Measurements from ENCODE around the gene SART3.

The SART3 gene

GRCh38 chr12:108518716-108519496, 42.1 kb downstream of the SART3 start:
- peaks cover 4% of the 10 kb centered on the region; the same call in 1 of the 2 replicates for H3K4me1 ChIP-seq (ENCODE audit: insufficient read depth, low read length)
- H3K27me3 ChIP-seq (ENCODE audit: insufficient read depth, low read length) = no peaks in the 10 kb centered on the region
- H3K9ac ChIP-seq (ENCODE audit: low read depth, low read length) = no peak overlapping the region
- H3K4me3 ChIP-seq (ENCODE audit: low read length) = no peak overlapping the region
- H3K9me3 ChIP-seq (ENCODE audit: insufficient read depth, low read depth, low read length) = no peaks in the 10 kb centered on the region
- H3K36me3 ChIP-seq (ENCODE audit: insufficient read depth, low read depth, low read length) = peaks cover 68% of the 10 kb centered on the region
- H3K27ac ChIP-seq (ENCODE audit: low read length) = no peak overlapping the region

GRCh38 chr12:108518101-108518715, 42.8 kb downstream of the SART3 start:
- no peak overlapping the region for H3K27ac ChIP-seq (ENCODE audit: low read length)
- H3K9ac ChIP-seq (ENCODE audit: low read depth, low read length) = no peak overlapping the region
- H3K36me3 ChIP-seq (ENCODE audit: insufficient read depth, low read depth, low read length) = peaks cover 61% of the 10 kb centered on the region
- H3K27me3 ChIP-seq (ENCODE audit: insufficient read depth, low read length) = no peaks in the 10 kb centered on the region
- peaks cover 4% of the 10 kb centered on the region; the same call in 1 of the 2 replicates for H3K4me1 ChIP-seq (ENCODE audit: insufficient read depth, low read length)
- no peaks in the 10 kb centered on the region for H3K9me3 ChIP-seq (ENCODE audit: insufficient read depth, low read depth, low read length)
- no peak overlapping the region for H3K4me3 ChIP-seq (ENCODE audit: low read length)

- H3K36me3 ChIP-seq (ENCODE audit: insufficient read depth, low read depth, low read length) = peaks cover 54% of the 10 kb centered on the region
These were observed 43.5 kb downstream of the SART3 start for GRCh38 chr12:108517288-108518100.

GRCh38 chr12:108516511-108517275, 44.3 kb downstream of the SART3 start:
- Histone ChIP-seq H3K4me1 (ENCODE audit: insufficient read depth, low read length) (peaks cover 4% of the 10 kb centered on the region; the same call in 1 of the 2 replicates), H3K27me3 (ENCODE audit: insufficient read depth, low read length) (no peaks in the 10 kb centered on the region), H3K9me3 (ENCODE audit: insufficient read depth, low read depth, low read length) (no peaks in the 10 kb centered on the region), H3K4me3 (ENCODE audit: low read length) (peak overlapping the region; percentile 75; the same call in 1 of the 2 replicates), H3K27ac (ENCODE audit: low read length) (no peak overlapping the region), H3K9ac (ENCODE audit: low read depth, low read length) (no peak overlapping the region), H3K36me3 (ENCODE audit: insufficient read depth, low read depth, low read length) (peaks cover 46% of the 10 kb centered on the region)

More at GRCh38 chr12:108517288-108518100, 43.5 kb downstream of the SART3 start:
- H3K27ac ChIP-seq (ENCODE audit: low read length) = no peak overlapping the region
- H3K4me1 ChIP-seq (ENCODE audit: insufficient read depth, low read length) = peaks cover 4% of the 10 kb centered on the region; the same call in 1 of the 2 replicates
- no peak overlapping the region for H3K9ac ChIP-seq (ENCODE audit: low read depth, low read length)
- no peak overlapping the region for H3K4me3 ChIP-seq (ENCODE audit: low read length)
- H3K27me3 ChIP-seq (ENCODE audit: insufficient read depth, low read length) = no peaks in the 10 kb centered on the region
- no peaks in the 10 kb centered on the region for H3K9me3 ChIP-seq (ENCODE audit: insufficient read depth, low read depth, low read length)

- Histone ChIP-seq H3K9me3 (ENCODE audit: insufficient read depth, low read depth, low read length) (no peaks in the 10 kb centered on the region), H3K4me1 (ENCODE audit: insufficient read depth, low read length) (peaks cover 4% of the 10 kb centered on the region; the same call in 1 of the 2 replicates), H3K27ac (ENCODE audit: low read length) (no peak overlapping the region), H3K4me3 (ENCODE audit: low read length) (peak overlapping the region; percentile 75), H3K27me3 (ENCODE audit: insufficient read depth, low read length) (no peaks in the 10 kb centered on the region), H3K36me3 (ENCODE audit: insufficient read depth, low read depth, low read length) (peaks cover 38% of the 10 kb centered on the region), H3K9ac (ENCODE audit: low read depth, low read length) (peak overlapping the region; percentile 84; the same call in 1 of the 2 replicates)
These were observed 45.1 kb downstream of the SART3 start for GRCh38 chr12:108515916-108516315.

- peak within 1 kb of the TSS; percentile 84 for H3K9ac ChIP-seq (ENCODE audit: low read depth, low read length)
- peaks cover 31% of the 10 kb centered on the region for H3K36me3 ChIP-seq (ENCODE audit: insufficient read depth, low read depth, low read length)
- H3K9me3 ChIP-seq (ENCODE audit: insufficient read depth, low read depth, low read length) = no peaks in the 10 kb centered on the region
- no peaks in the 10 kb centered on the region for H3K27me3 ChIP-seq (ENCODE audit: insufficient read depth, low read length)
- peaks cover 4% of the 10 kb centered on the region; the same call in 1 of the 2 replicates for H3K4me1 ChIP-seq (ENCODE audit: insufficient read depth, low read length)
- peak within 1 kb of the TSS; percentile 75 for H3K4me3 ChIP-seq (ENCODE audit: low read length)
- H3K27ac ChIP-seq (ENCODE audit: low read length) = no peak within 1 kb of the TSS
These were observed 45.8 kb downstream of the SART3 start, which contains the start of gene FICD for GRCh38 chr12:108514973-108515814. FICD (plus strand) TSS chr12:108515277; CDS start chr12:108516973, 1,696 bp downstream.

- Histone ChIP-seq H3K36me3 (ENCODE audit: insufficient read depth, low read depth, low read length) (peaks cover 24% of the 10 kb centered on the region), H3K9ac (ENCODE audit: low read depth, low read length) (peak overlapping the region; percentile 65; the same call in 1 of the 2 replicates), H3K4me3 (ENCODE audit: low read length) (peak overlapping the region; percentile 75), H3K4me1 (ENCODE audit: insufficient read depth, low read length) (peaks cover 4% of the 10 kb centered on the region; the same call in 1 of the 2 replicates), H3K9me3 (ENCODE audit: insufficient read depth, low read depth, low read length) (peaks cover 4% of the 10 kb centered on the region; the same call in 1 of the 2 replicates), H3K27me3 (ENCODE audit: insufficient read depth, low read length) (no peaks in the 10 kb centered on the region), H3K27ac (ENCODE audit: low read length) (no peak overlapping the region)
These were observed 46.5 kb downstream of the SART3 start for GRCh38 chr12:108514468-108514972.

GRCh38 chr12:108511633-108512540, 49.1 kb downstream of the SART3 start:
- Histone ChIP-seq H3K27ac (ENCODE audit: low read length) (no peak overlapping the region), H3K27me3 (ENCODE audit: insufficient read depth, low read length) (no peaks in the 10 kb centered on the region), H3K4me3 (ENCODE audit: low read length) (no peak overlapping the region; the same call in 1 of the 2 replicates), H3K9ac (ENCODE audit: low read depth, low read length) (peak overlapping the region; percentile 9; the same call in 1 of the 2 replicates), H3K4me1 (ENCODE audit: insufficient read depth, low read length) (peaks cover 4% of the 10 kb centered on the region; the same call in 1 of the 2 replicates), H3K36me3 (ENCODE audit: insufficient read depth, low read depth, low read length) (no peaks in the 10 kb centered on the region), H3K9me3 (ENCODE audit: insufficient read depth, low read depth, low read length) (peaks cover 4% of the 10 kb centered on the region; the same call in 1 of the 2 replicates)

- H3K27ac ChIP-seq (ENCODE audit: low read length) = no peak overlapping the region
- H3K27me3 ChIP-seq (ENCODE audit: insufficient read depth, low read length) = no peaks in the 10 kb centered on the region
- H3K36me3 ChIP-seq (ENCODE audit: insufficient read depth, low read depth, low read length) = no peaks in the 10 kb centered on the region
- H3K9me3 ChIP-seq (ENCODE audit: insufficient read depth, low read depth, low read length) = peaks cover 4% of the 10 kb centered on the region; the same call in 1 of the 2 replicates
- peaks cover under 1% of the 10 kb centered on the region; the same call in 1 of the 2 replicates for H3K4me1 ChIP-seq (ENCODE audit: insufficient read depth, low read length)
- H3K9ac ChIP-seq (ENCODE audit: low read depth, low read length) = no peak overlapping the region
- no peak overlapping the region for H3K4me3 ChIP-seq (ENCODE audit: low read length)
These were observed 50.1 kb downstream of the SART3 start for GRCh38 chr12:108510836-108511235.
